Mesenchymal stem cell (in vitro differentiated cells and primary cell): ENCODE data around the gene RORB.
A peak's percentile ranks its signal among the peaks of the same experiment; 100 is the strongest.

Source experiments
- DNase-seq: peaks from one replicate; pipeline ENCODE4 v3.0.0-alpha.2; 2013
- H2AFZ ChIP-seq: one replicate; pipeline ENCODE4 v1.6.1; 2013; ENCODE audit warnings: low read depth, mild to moderate bottlenecking, control low read depth, inconsistent platforms, low read length, moderate library complexity
- H2AK5ac ChIP-seq: 2 replicates; pipeline ENCODE4 v1.6.1; 2013; ENCODE audit warnings: low read length, moderate library complexity, mild to moderate bottlenecking, inconsistent platforms; ENCODE audit not compliant: severe bottlenecking
- H2BK120ac ChIP-seq: one replicate; pipeline ENCODE4 v1.6.1; 2013; ENCODE audit warnings: low read depth, mild to moderate bottlenecking, inconsistent platforms, low read length, moderate library complexity
- H2BK12ac ChIP-seq, 2 experiments: one replicate each; pipeline ENCODE4 v1.6.1; 2013; ENCODE audit warnings: inconsistent platforms in 2 of 2, low read length in 2 of 2, mild to moderate bottlenecking in 2 of 2, moderate library complexity in 2 of 2, control low read depth in 1 of 2
- H2BK15ac ChIP-seq: one replicate; pipeline ENCODE4 v1.6.1; 2013; ENCODE audit warnings: mild to moderate bottlenecking, low read depth, inconsistent platforms; ENCODE audit not compliant: poor library complexity, severe bottlenecking
- H2BK5ac ChIP-seq: 2 replicates; pipeline ENCODE4 v1.6.1; 2013; ENCODE audit warnings: low read depth, mild to moderate bottlenecking, low read length, control low read depth, inconsistent platforms; ENCODE audit not compliant: poor library complexity, severe bottlenecking
- H3K14ac ChIP-seq, 2 experiments: one replicate each; pipeline ENCODE4 v1.6.1; 2013; ENCODE audit warnings: inconsistent platforms in 2 of 2, low read length in 2 of 2, control low read depth in 1 of 2, mild to moderate bottlenecking in 1 of 2, moderate library complexity in 1 of 2
- H3K18ac ChIP-seq, 2 experiments: one replicate each; pipeline ENCODE4 v1.6.1; 2013; ENCODE audit warnings: inconsistent platforms in 2 of 2, low read length in 2 of 2, control low read depth in 1 of 2, low read depth in 1 of 2, mild to moderate bottlenecking in 1 of 2
- H3K23ac ChIP-seq, 2 experiments: one replicate each; pipeline ENCODE4 v1.6.1; 2013; ENCODE audit warnings: inconsistent platforms in 2 of 2, low read length in 2 of 2, mild to moderate bottlenecking in 2 of 2, moderate library complexity in 2 of 2, control low read depth in 1 of 2
- H3K27ac ChIP-seq: 2 replicates; pipeline ENCODE4 v1.5.1; 2013; ENCODE audit warnings: mild to moderate bottlenecking, moderate library complexity, low read length, control low read depth, inconsistent platforms; ENCODE audit not compliant: poor library complexity, severe bottlenecking
- H3K27me3 ChIP-seq, 2 experiments: 2 replicates each; pipeline versions ENCODE4 v1.6.1 to v1.7.0; 2013; ENCODE audit warnings: low read length in 2 of 2, mild to moderate bottlenecking in 2 of 2, moderate library complexity in 2 of 2, control low read depth in 1 of 2, inconsistent platforms in 1 of 2; ENCODE audit not compliant: control insufficient read depth in 1 of 2, insufficient read depth in 1 of 2
- H3K36me3 ChIP-seq, 2 experiments: 2 replicates each; pipeline versions ENCODE4 v1.6.1 to v1.7.0; 2013; ENCODE audit warnings: low read length in 2 of 2, control low read depth in 1 of 2, inconsistent platforms in 1 of 2, low read depth in 1 of 2, mild to moderate bottlenecking in 1 of 2; ENCODE audit not compliant: insufficient read depth in 2 of 2, control insufficient read depth in 1 of 2
- H3K4ac ChIP-seq, 2 experiments: one replicate each; pipeline ENCODE4 v1.6.1; 2013; ENCODE audit warnings: inconsistent platforms in 2 of 2, low read length in 2 of 2, mild to moderate bottlenecking in 2 of 2, moderate library complexity in 2 of 2, control low read depth in 1 of 2, low read depth in 1 of 2
- H3K4me1 ChIP-seq: 2 replicates; pipeline ENCODE4 v1.6.1; 2013; ENCODE audit warnings: low read depth, low read length, control low read depth; ENCODE audit not compliant: control insufficient read depth, insufficient read depth
- H3K4me2 ChIP-seq: 2 replicates; pipeline ENCODE4 v1.6.1; 2013; ENCODE audit warnings: low read length, mild to moderate bottlenecking, inconsistent platforms; ENCODE audit not compliant: poor library complexity, severe bottlenecking
- H3K4me3 ChIP-seq, 2 experiments: 2 replicates each; pipeline versions ENCODE4 v1.5.1 to v1.7.0; 2013; ENCODE audit warnings: low read length in 2 of 2, mild to moderate bottlenecking in 2 of 2, control low read depth in 1 of 2, low read depth in 1 of 2; ENCODE audit not compliant: insufficient read depth in 1 of 2
- H3K79me1 ChIP-seq: replicated peaks from 2 replicates; pipeline ENCODE4 v1.6.1; 2013; ENCODE audit warnings: mild to moderate bottlenecking, control low read depth, low read length, inconsistent platforms; ENCODE audit not compliant: poor library complexity, severe bottlenecking
- H3K9ac ChIP-seq: 2 replicates; pipeline ENCODE4 v1.7.0; 2013; ENCODE audit warnings: mild to moderate bottlenecking, low read length, moderate library complexity
- H3K9me3 ChIP-seq: 2 replicates; pipeline ENCODE4 v1.7.0; 2013; ENCODE audit warnings: mild to moderate bottlenecking, low read length; ENCODE audit not compliant: control insufficient read depth
- H4K8ac ChIP-seq: one replicate; pipeline ENCODE4 v1.6.1; 2013; ENCODE audit warnings: inconsistent platforms, mild to moderate bottlenecking, low read length, moderate library complexity
- H4K91ac ChIP-seq: one replicate; pipeline ENCODE4 v1.6.1; 2013; ENCODE audit warnings: mild to moderate bottlenecking, low read length, inconsistent platforms
- WGBS: methylation state at CpG from one replicate; pipeline ENCODE4 v1.1.7; 2013; ENCODE audit warnings: mixed read lengths; 5-methylcytosine and 5-hydroxymethylcytosine counted together

RORB gene

DNA sequence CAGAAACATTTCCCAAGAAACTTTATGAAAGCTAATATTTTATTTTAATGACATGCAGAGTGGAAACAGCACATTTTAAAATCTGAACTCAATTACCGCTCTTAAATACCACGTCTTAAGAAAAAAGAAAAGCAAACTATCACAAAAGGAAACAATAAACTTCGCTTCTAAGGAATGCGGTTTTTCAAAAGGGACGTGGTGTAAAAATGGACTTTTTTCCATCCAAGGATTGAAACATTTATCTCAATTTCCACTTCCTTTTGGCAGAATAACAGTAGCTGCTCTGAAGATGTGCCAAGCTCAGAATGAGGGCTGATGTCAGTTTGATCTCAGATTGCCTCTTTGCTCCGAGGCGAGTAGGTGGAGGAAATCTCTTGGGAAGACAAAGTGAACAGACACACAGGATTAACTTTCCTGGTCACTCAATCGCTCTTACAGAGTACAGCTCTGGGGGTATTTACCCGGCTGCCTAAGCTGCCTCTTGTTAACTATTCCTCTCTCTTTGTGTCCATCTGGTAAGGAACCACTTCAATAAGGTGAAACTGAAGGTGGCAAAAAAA, 232.1 kb downstream of the RORB start:
- H2BK120ac ChIP-seq = no peak overlapping the region
- no peak for DNase-seq
- no peak overlapping the region for H3K14ac ChIP-seq
- peaks cover 0 to 20% of the 10 kb centered on the region in 2 experiments for H3K27me3 ChIP-seq
- H3K4me1 ChIP-seq = no peaks in the 10 kb centered on the region
- H4K8ac ChIP-seq = no peak overlapping the region
- no peak overlapping the region for H4K91ac ChIP-seq
- no peak overlapping the region for H2AK5ac ChIP-seq
- H3K18ac ChIP-seq = no peak overlapping the region
- no peaks in the 10 kb centered on the region for H3K79me1 ChIP-seq
- no peaks in the 10 kb centered on the region for H3K9me3 ChIP-seq
- H3K9ac ChIP-seq = peak overlapping the region; percentile 46
- H3K23ac ChIP-seq = no peak overlapping the region
- no peak overlapping the region for H2AFZ ChIP-seq
- no peak overlapping the region for H3K4me2 ChIP-seq
- no peak overlapping the region for H2BK15ac ChIP-seq
- no peak overlapping the region for H3K4ac ChIP-seq
- H2BK5ac ChIP-seq = no peak overlapping the region
- peak overlapping the region in 1 of 2 experiments; percentile 61 for H3K4me3 ChIP-seq
- no peaks in the 10 kb centered on the region for H3K36me3 ChIP-seq
- 76% methylated on average over 9 of the region's 9 CpGs for WGBS
- no peak overlapping the region for H2BK12ac ChIP-seq
- no peak overlapping the region for H3K27ac ChIP-seq

- Histone ChIP-seq H4K91ac (no peak overlapping the region), H3K14ac (no peak overlapping the region), H2BK12ac (no peak overlapping the region), H3K36me3 (no peaks in the 10 kb centered on the region), H2BK5ac (no peak overlapping the region), H3K27ac (no peak overlapping the region), H2BK15ac (no peak overlapping the region), H3K79me1 (no peaks in the 10 kb centered on the region), H2AFZ (no peak overlapping the region), H3K9me3 (no peaks in the 10 kb centered on the region), H3K27me3 (peaks cover 3 to 9% of the 10 kb centered on the region in 2 experiments), H3K9ac (no peak overlapping the region), H3K4me3 (no peak overlapping the region), H2BK120ac (no peak overlapping the region), H3K4me2 (no peak overlapping the region), H3K4ac (no peak overlapping the region), H4K8ac (no peak overlapping the region), H3K23ac (no peak overlapping the region), H3K4me1 (no peaks in the 10 kb centered on the region), H3K18ac (no peak overlapping the region), H2AK5ac (no peak overlapping the region)
- no peak for DNase-seq
- 88% methylated on average over 4 of the region's 4 CpGs for WGBS
Observed at GRCh38 chr9:74735761-74736160, 238.6 kb downstream of the RORB start.

DNA sequence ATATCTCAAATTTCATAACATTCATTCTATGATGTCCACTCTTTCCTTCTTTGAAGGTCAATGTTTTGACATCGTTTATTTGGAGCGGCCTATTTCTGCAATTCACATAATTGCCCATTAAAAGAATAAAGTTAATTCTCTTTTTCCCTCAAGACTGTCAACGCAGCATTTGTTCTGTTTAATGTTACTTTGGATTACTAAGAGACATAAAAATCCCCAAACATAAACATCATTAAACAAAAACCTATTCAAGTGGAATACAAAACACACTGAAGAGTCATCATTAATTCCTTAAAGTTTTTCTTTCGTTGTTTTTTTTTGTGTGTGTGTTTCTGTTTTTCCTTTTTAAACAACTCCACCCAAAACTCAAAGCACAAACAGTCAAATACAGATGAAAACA, 239.5 kb downstream of the RORB start:
- H2AFZ ChIP-seq = no peak overlapping the region
- H3K4ac ChIP-seq = no peak overlapping the region
- no peak overlapping the region for H3K4me2 ChIP-seq
- no peaks in the 10 kb centered on the region for H3K79me1 ChIP-seq
- no peak overlapping the region for H4K91ac ChIP-seq
- H2BK12ac ChIP-seq = no peak overlapping the region
- H3K27ac ChIP-seq = no peak overlapping the region
- H3K36me3 ChIP-seq = no peaks in the 10 kb centered on the region
- no peak overlapping the region for H2BK120ac ChIP-seq
- no peak overlapping the region for H3K4me3 ChIP-seq
- H3K23ac ChIP-seq = no peak overlapping the region
- 75% methylated on average over 3 of the region's 4 CpGs for WGBS
- no peak overlapping the region for H3K9ac ChIP-seq
- no peak overlapping the region for H3K14ac ChIP-seq
- no peaks in the 10 kb centered on the region for H3K9me3 ChIP-seq
- H3K27me3 ChIP-seq = peaks cover 3 to 16% of the 10 kb centered on the region in 2 experiments
- no peak overlapping the region for H2AK5ac ChIP-seq
- H4K8ac ChIP-seq = no peak overlapping the region
- no peak overlapping the region for H2BK5ac ChIP-seq
- H2BK15ac ChIP-seq = no peak overlapping the region
- no peak for DNase-seq
- H3K18ac ChIP-seq = no peak overlapping the region
- no peaks in the 10 kb centered on the region for H3K4me1 ChIP-seq

DNA sequence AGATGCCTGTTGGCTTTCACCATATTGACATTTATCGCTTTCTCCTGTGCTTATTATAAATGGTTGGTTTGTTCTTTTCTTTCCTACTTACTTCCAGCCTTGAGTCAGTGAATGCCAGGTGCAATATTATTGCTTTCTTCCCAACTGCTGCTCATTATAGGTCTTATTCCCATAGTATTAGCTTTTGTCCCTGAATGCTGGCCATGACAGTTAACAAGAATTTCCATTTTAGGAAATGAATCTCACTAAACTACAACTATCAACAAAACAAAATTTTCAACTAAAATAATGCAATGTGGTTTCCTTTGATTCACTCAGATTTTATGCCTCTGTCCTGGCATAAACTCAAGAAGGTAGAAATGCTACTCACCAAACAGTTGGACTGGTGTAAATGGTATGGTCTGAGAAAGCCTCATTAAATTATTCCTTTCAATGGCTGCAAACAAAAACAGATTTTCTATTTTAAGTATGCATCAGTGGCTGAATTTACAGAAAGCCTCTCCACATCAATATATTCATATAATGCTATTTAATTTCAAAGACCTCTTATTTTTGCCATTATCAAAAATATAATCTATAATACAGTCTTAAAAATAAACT, 245.2 kb downstream of the RORB start:
- DNase-seq = no peak
- Histone ChIP-seq H2BK12ac (no peak overlapping the region), H3K79me1 (no peaks in the 10 kb centered on the region), H4K91ac (no peak overlapping the region), H2AFZ (no peak overlapping the region), H3K14ac (no peak overlapping the region), H3K27me3 (peaks cover 9 to 21% of the 10 kb centered on the region in 2 experiments), H3K4me1 (no peaks in the 10 kb centered on the region), H3K9ac (peak overlapping the region; percentile 5), H3K23ac (no peak overlapping the region), H3K4ac (no peak overlapping the region), H2BK15ac (no peak overlapping the region), H3K4me2 (no peak overlapping the region), H2BK5ac (no peak overlapping the region), H3K27ac (no peak overlapping the region), H2BK120ac (no peak overlapping the region), H3K18ac (no peak overlapping the region), H3K36me3 (no peaks in the 10 kb centered on the region), H4K8ac (no peak overlapping the region), H3K9me3 (no peaks in the 10 kb centered on the region), H2AK5ac (no peak overlapping the region), H3K4me3 (no peak overlapping the region)
- WGBS = 80% methylated on average over 1 of the region's 1 CpG
